ENCODE measurements around the gene CYBC1.
"Not testable (repeated sequence)": the region's sequence is repeated elsewhere in the genome, so short reads cannot be mapped to it uniquely, and the experiment has no call there.

CYBC1 gene

GRCh38 chr17:82433560-82434215 lies 16.9 kb downstream of the CYBC1 start:
- DNase-seq = no peak

GRCh38 chr17:82432017-82432416 lies 18.5 kb downstream of the CYBC1 start:
- DNase-seq = no peak

- no peak for DNase-seq
These were observed 20.7 kb downstream of the CYBC1 start for GRCh38 chr17:82429824-82430223.

- DNase-seq = no peak
These were observed 22.0 kb downstream of the CYBC1 start for GRCh38 chr17:82428546-82428945.

GRCh38 chr17:82424863-82425159 lies 25.7 kb downstream of the CYBC1 start:
- DNase-seq = no peak

- DNase-seq = peak; percentile 81
These were observed 26.3 kb downstream of the CYBC1 start for GRCh38 chr17:82424001-82424862.

- peak; percentile 90 for DNase-seq
These were observed 31.0 kb downstream of the CYBC1 start for GRCh38 chr17:82419540-82419939.

- DNase-seq = peak; percentile 89
These were observed 32.3 kb downstream of the CYBC1 start, which contains the start of the genes HEXD and OGFOD3 for GRCh38 chr17:82418001-82418986. HEXD (plus strand) TSS chr17:82418347; CDS start chr17:82419800, 1,453 bp downstream. OGFOD3 (minus strand) TSS chr17:82418586; CDS start chr17:82418485, 101 bp downstream.

GRCh38 chr17:82416771-82417170 lies 33.8 kb downstream of the CYBC1 start:
- DNase-seq = peak; percentile 48

GRCh38 chr17:82416264-82416663 lies 34.3 kb downstream of the CYBC1 start:
- DNase-seq = no peak

GRCh38 chr17:82415786-82416185 lies 34.8 kb downstream of the CYBC1 start:
- DNase-seq = no peak

GRCh38 chr17:82415336-82415735 lies 35.2 kb downstream of the CYBC1 start:
- no peak for DNase-seq

GRCh38 chr17:82414548-82415281 lies 35.8 kb downstream of the CYBC1 start:
- peak; percentile 82 for DNase-seq

GRCh38 chr17:82412535-82413520 lies 37.7 kb downstream of the CYBC1 start:
- DNase-seq = no peak

GRCh38 chr17:82412081-82412480 lies 38.5 kb downstream of the CYBC1 start:
- DNase-seq = not testable (repeated sequence)

- no peak for DNase-seq
These were observed 39.0 kb downstream of the CYBC1 start for GRCh38 chr17:82411396-82412053.

GRCh38 chr17:82410014-82410716 lies 40.4 kb downstream of the CYBC1 start:
- DNase-seq = no peak

- DNase-seq = no peak
These were observed 41.6 kb downstream of the CYBC1 start for GRCh38 chr17:82408938-82409318.

- DNase-seq = no peak
These were observed 42.1 kb downstream of the CYBC1 start for GRCh38 chr17:82408288-82408937.

Measured in OCI-M1 (cell line).